ENCODE data around the gene KLHDC4.
"Not testable (repeated sequence)": the region's sequence is repeated elsewhere in the genome, so short reads cannot be mapped to it uniquely, and the experiment has no call there.

GRCh38 chr16:87773836-87774235 is 8.1 kb upstream of the KLHDC4 start:
- TF ChIP-seq, protein P1, sequence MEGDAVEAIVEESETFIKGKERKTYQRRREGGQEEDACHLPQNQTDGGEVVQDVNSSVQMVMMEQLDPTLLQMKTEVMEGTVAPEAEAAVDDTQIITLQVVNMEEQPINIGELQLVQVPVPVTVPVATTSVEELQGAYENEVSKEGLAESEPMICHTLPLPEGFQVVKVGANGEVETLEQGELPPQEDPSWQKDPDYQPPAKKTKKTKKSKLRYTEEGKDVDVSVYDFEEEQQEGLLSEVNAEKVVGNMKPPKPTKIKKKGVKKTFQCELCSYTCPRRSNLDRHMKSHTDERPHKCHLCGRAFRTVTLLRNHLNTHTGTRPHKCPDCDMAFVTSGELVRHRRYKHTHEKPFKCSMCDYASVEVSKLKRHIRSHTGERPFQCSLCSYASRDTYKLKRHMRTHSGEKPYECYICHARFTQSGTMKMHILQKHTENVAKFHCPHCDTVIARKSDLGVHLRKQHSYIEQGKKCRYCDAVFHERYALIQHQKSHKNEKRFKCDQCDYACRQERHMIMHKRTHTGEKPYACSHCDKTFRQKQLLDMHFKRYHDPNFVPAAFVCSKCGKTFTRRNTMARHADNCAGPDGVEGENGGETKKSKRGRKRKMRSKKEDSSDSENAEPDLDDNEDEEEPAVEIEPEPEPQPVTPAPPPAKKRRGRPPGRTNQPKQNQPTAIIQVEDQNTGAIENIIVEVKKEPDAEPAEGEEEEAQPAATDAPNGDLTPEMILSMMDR (IDR thresholded peaks at IDR 0.05; ENCODE audit: insufficient read depth, low read depth, low read length), result not testable (repeated sequence)
- TF ChIP-seq EZH2 (IDR thresholded peaks at IDR 0.05; ENCODE audit: insufficient read depth, low read length), result not testable (repeated sequence)

All from astrocyte (in vitro differentiated cells and primary cell).